GM04503 (cell line): Measurements from ENCODE around the gene OR4P4.

Experiments
- DNase-seq: peaks from one replicate; pipeline ENCODE4 v3.0.0-alpha.2; 2012; ENCODE audit warnings: low read depth

Gene OR4P4

GRCh38 chr11:55634813-55635212, at the start of gene OR4P4:
Gene OR4P4, plus strand, starts transcription at chr11:55635113.
- no peak for DNase-seq

- no peak for DNase-seq
These were observed 27.4 kb upstream of the OR4P4 start, which contains the start of gene OR4C11 for GRCh38 chr11:55607545-55607944. Gene OR4C11, minus strand, starts transcription at chr11:55607645. Its CDS starts 3,272 bp downstream, at chr11:55604373.

- DNase-seq: no peak
These were observed 10.4 kb upstream of the OR4P4 start for GRCh38 chr11:55624531-55624930.

- no peak for DNase-seq
These were observed 13.1 kb downstream of the OR4P4 start, which contains the start of gene OR4S2 for GRCh38 chr11:55648027-55648426. Gene OR4S2, plus strand, starts transcription at chr11:55648327. Its CDS starts 2,577 bp downstream, at chr11:55650904.

- DNase-seq: no peak
These were observed 17.6 kb downstream of the OR4P4 start for GRCh38 chr11:55652560-55652959.

GRCh38 chr11:55655096-55655495, 20.2 kb downstream of the OR4P4 start:
- no peak for DNase-seq

- DNase-seq: no peak
These were observed 23.2 kb downstream of the OR4P4 start for GRCh38 chr11:55658031-55658573.

- no peak for DNase-seq
These were observed 23.7 kb downstream of the OR4P4 start for GRCh38 chr11:55658608-55659007.

- DNase-seq: no peak
These were observed 27.0 kb downstream of the OR4P4 start, which contains the start of gene OR4C6 for GRCh38 chr11:55661901-55662300. Gene OR4C6, plus strand, starts transcription at chr11:55662201. Its CDS starts 2,966 bp downstream, at chr11:55665167.

GRCh38 chr11:55669376-55669775, 34.5 kb downstream of the OR4P4 start:
- no peak for DNase-seq

GRCh38 chr11:55673860-55674259, 38.9 kb downstream of the OR4P4 start:
- no peak for DNase-seq
